Mucosa of stomach (tissue), 1 donor: ENCODE measurements around the gene SRPK2.

Experiments used
- H3K27me3 ChIP-seq: one replicate; pipeline ENCODE4 v1.7.0; 2013; ENCODE audit warnings: mild to moderate bottlenecking, low read length; ENCODE audit not compliant: control insufficient read depth, insufficient read depth
- H3K36me3 ChIP-seq: one replicate; pipeline ENCODE4 v1.7.0; 2013; ENCODE audit warnings: low read length; ENCODE audit not compliant: control insufficient read depth, insufficient read depth
- H3K4me1 ChIP-seq: one replicate; pipeline ENCODE4 v1.7.0; 2013; ENCODE audit warnings: mild to moderate bottlenecking, low read length; ENCODE audit not compliant: control insufficient read depth, insufficient read depth
- H3K4me3 ChIP-seq: one replicate; pipeline ENCODE4 v1.7.0; 2013; ENCODE audit warnings: low read length
- H3K9ac ChIP-seq: one replicate; pipeline ENCODE4 v1.7.0; 2013; ENCODE audit warnings: mild to moderate bottlenecking, low read length, moderate library complexity
- H3K9me3 ChIP-seq: one replicate; pipeline ENCODE4 v1.7.0; 2013; ENCODE audit warnings: mild to moderate bottlenecking, low read length, moderate library complexity; ENCODE audit not compliant: control insufficient read depth
- donor health status: Pancreatic carcinoma.

The SRPK2 gene

GRCh38 chr7:105126436-105126975, 262.2 kb downstream of the SRPK2 start:
- no peak overlapping the region for H3K4me3 ChIP-seq
- no peaks in the 10 kb centered on the region for H3K9me3 ChIP-seq
- H3K36me3 ChIP-seq, result no peaks in the 10 kb centered on the region
- H3K4me1 ChIP-seq, result no peaks in the 10 kb centered on the region
- H3K9ac ChIP-seq, result no peak overlapping the region
- H3K27me3 ChIP-seq, result no peaks in the 10 kb centered on the region

GRCh38 chr7:105125745-105126144, 263.0 kb downstream of the SRPK2 start:
- Histone ChIP-seq H3K4me1 (no peaks in the 10 kb centered on the region), H3K36me3 (no peaks in the 10 kb centered on the region), H3K9me3 (no peaks in the 10 kb centered on the region), H3K9ac (no peak overlapping the region), H3K27me3 (no peaks in the 10 kb centered on the region), H3K4me3 (no peak overlapping the region)

GRCh38 chr7:105122619-105123018, 266.1 kb downstream of the SRPK2 start:
- Histone ChIP-seq H3K9ac (no peak overlapping the region), H3K9me3 (no peaks in the 10 kb centered on the region), H3K4me1 (no peaks in the 10 kb centered on the region), H3K36me3 (no peaks in the 10 kb centered on the region), H3K27me3 (no peaks in the 10 kb centered on the region), H3K4me3 (no peak overlapping the region)

GRCh38 chr7:105118612-105119600, 269.8 kb downstream of the SRPK2 start:
- no peak overlapping the region for H3K4me3 ChIP-seq
- H3K9me3 ChIP-seq, result no peaks in the 10 kb centered on the region
- H3K4me1 ChIP-seq, result no peaks in the 10 kb centered on the region
- no peaks in the 10 kb centered on the region for H3K36me3 ChIP-seq
- no peak overlapping the region for H3K9ac ChIP-seq
- H3K27me3 ChIP-seq, result no peaks in the 10 kb centered on the region

- no peaks in the 10 kb centered on the region for H3K9me3 ChIP-seq
- H3K27me3 ChIP-seq, result no peaks in the 10 kb centered on the region
- H3K9ac ChIP-seq, result no peak overlapping the region
- H3K4me3 ChIP-seq, result no peak overlapping the region
- peaks cover 11% of the 10 kb centered on the region for H3K36me3 ChIP-seq
- peaks cover 11% of the 10 kb centered on the region for H3K4me1 ChIP-seq
Measured at GRCh38 chr7:105112440-105113418, 276.0 kb downstream of the SRPK2 start.

- Histone ChIP-seq H3K36me3 (peaks cover 15% of the 10 kb centered on the region), H3K9ac (no peak overlapping the region), H3K4me1 (peaks cover 7% of the 10 kb centered on the region)
Measured at GRCh38 chr7:105107458-105107857, 281.3 kb downstream of the SRPK2 start.

GRCh38 chr7:105106473-105106872, 282.2 kb downstream of the SRPK2 start:
- no peaks in the 10 kb centered on the region for H3K9me3 ChIP-seq
- no peak overlapping the region for H3K9ac ChIP-seq
- H3K27me3 ChIP-seq, result no peaks in the 10 kb centered on the region
- H3K36me3 ChIP-seq, result peaks cover 15% of the 10 kb centered on the region
- no peaks in the 10 kb centered on the region for H3K4me1 ChIP-seq
- H3K4me3 ChIP-seq, result no peak overlapping the region

More at GRCh38 chr7:105107458-105107857, 281.3 kb downstream of the SRPK2 start:
- Histone ChIP-seq H3K4me3 (no peak overlapping the region), H3K27me3 (no peaks in the 10 kb centered on the region), H3K9me3 (no peaks in the 10 kb centered on the region)

GRCh38 chr7:105105579-105105978, 283.1 kb downstream of the SRPK2 start:
- no peaks in the 10 kb centered on the region for H3K4me1 ChIP-seq
- no peak overlapping the region for H3K4me3 ChIP-seq
- no peaks in the 10 kb centered on the region for H3K9me3 ChIP-seq
- H3K27me3 ChIP-seq, result no peaks in the 10 kb centered on the region
- H3K36me3 ChIP-seq, result peaks cover 15% of the 10 kb centered on the region
- no peak overlapping the region for H3K9ac ChIP-seq

- H3K36me3 ChIP-seq, result peaks cover 9% of the 10 kb centered on the region
- H3K4me1 ChIP-seq, result no peaks in the 10 kb centered on the region
- no peaks in the 10 kb centered on the region for H3K9me3 ChIP-seq
- no peak overlapping the region for H3K4me3 ChIP-seq
- H3K27me3 ChIP-seq, result no peaks in the 10 kb centered on the region
- H3K9ac ChIP-seq, result no peak overlapping the region
Measured at GRCh38 chr7:105102557-105103352, 286.0 kb downstream of the SRPK2 start.

GRCh38 chr7:105101864-105102263, 286.9 kb downstream of the SRPK2 start:
- no peaks in the 10 kb centered on the region for H3K27me3 ChIP-seq
- no peaks in the 10 kb centered on the region for H3K9me3 ChIP-seq
- H3K9ac ChIP-seq, result no peak overlapping the region
- H3K4me3 ChIP-seq, result no peak overlapping the region
- H3K4me1 ChIP-seq, result no peaks in the 10 kb centered on the region
- H3K36me3 ChIP-seq, result peaks cover 4% of the 10 kb centered on the region

GRCh38 chr7:105098863-105099515, 289.7 kb downstream of the SRPK2 start:
- Histone ChIP-seq H3K9me3 (no peaks in the 10 kb centered on the region), H3K4me1 (no peaks in the 10 kb centered on the region), H3K4me3 (no peak overlapping the region), H3K9ac (no peak overlapping the region), H3K27me3 (no peaks in the 10 kb centered on the region), H3K36me3 (peaks cover 7% of the 10 kb centered on the region)
